Hematopoietic multipotent progenitor cell treated with erythropoietin and hydrocortisone succinate and interleukin-3 and kit ligand, for 4 days (in vitro differentiated cells): Measurements from ENCODE around the gene ACVR1.

ENCODE experiments used
- DNase-seq: peaks from one replicate; pipeline ENCODE4 v3.0.0-alpha.2; 2015

Gene ACVR1

DNA sequence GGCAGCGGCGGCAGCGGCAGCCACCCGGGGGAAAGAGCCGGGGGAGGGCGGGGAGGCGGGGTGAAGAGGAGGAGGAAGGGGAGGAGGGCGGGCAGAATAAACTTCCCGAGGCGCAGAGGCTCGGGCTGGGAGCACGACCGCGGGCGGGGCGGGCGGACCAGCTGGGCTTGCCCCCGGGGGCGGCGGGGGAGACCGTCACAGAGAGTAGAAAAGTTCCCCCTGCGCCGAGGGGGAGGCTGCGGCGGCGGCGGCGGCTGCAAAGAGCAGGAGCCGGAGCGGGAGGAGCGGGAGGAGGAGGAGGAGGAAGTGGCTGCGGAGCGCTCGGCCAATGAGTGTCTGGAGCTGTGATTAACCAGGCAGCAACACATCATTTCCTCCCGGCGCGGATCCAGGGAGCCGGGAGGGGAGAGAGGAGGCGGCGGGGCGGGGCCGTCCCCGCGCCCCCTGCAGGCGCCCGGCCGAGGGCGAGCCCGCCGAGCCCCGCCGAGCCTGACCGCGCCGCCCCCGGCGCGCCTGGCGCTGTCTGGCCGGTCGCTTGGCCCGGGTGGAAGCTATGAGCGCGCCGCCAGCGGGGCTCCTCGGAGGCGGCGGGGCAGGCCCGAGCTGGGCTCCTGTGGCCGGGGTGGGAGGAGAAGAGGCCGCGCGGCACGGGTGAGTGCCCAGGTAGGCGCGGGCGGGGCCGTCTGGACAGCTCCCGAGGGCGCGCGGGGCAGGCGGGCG is at the start of gene ACVR1:
Gene ACVR1, minus strand, starts transcription at position 265 of the 720 bp plus-strand sequence. CDS start 76,837 bp downstream, outside the sequence.
- DNase-seq, result peak; percentile 98

DNA sequence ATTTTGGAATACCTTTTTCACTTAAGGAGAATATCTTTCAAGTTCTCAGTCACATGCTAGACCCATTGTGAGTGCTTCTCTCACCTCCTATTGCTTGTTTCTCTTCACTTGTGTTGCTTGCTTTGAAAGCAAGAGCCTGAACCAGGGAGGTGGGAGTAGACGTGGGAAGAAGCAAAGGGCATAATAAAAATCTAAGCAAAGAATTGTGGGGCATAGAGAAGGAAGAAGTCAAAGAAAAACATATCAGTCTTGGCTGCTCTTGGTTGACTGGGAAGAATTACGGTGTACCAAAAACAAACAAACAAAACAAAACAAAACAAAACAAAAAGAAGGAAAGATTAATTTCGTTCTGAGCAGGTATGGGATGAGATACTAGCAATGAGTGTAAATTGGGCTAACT is 48.9 kb upstream of the ACVR1 start:
- DNase-seq, result no peak

DNA sequence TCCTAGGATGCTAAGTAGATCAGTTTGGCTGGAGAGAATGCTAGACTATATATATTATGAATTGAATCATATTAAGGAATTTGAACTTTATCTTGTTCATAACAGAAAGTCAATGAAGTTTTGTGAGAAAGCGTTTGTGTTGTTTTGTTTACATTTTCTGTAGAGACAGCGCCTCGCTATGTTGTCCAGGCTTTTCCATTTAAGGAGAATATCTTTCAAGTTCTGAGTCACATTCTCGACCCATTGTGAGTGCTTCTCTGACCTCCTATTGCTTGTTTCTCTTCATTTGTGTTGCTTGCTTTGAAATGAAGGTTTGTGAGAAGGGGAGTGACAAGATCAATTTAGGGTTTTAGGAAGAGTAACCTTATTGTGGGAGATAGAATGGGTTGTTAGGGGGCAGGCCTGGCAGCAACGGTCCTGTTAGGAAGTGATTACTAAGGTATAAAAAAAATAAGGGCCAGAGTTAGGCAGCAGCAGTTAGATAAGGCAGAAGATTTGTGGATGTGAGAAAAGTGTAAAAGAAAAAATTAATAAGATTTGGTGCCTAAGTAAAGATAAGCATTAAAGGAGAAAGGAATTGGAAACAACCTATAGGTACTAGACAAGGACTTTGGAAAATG is 47.6 kb upstream of the ACVR1 start:
- DNase-seq, result peak; percentile 51

DNA sequence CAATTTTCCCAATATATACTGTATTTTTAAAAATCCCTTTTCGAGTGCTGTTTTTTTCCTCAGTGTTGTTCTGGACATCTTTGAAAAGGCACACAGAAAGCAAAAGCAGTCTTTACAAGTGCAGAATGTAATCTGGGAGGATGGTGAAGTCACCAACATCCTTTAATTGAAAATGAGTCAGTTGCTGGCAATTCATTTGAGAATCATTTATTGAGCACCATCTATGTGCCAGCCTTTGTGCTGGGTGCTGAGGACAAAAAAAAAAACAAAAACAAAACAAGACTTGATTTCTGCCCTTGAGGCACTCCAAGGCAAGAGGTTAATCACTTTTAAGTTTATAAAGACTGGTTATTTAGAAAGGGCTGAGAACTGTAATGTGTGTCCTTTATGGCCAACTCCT is 46.7 kb upstream of the ACVR1 start:
- DNase-seq, result no peak

DNA sequence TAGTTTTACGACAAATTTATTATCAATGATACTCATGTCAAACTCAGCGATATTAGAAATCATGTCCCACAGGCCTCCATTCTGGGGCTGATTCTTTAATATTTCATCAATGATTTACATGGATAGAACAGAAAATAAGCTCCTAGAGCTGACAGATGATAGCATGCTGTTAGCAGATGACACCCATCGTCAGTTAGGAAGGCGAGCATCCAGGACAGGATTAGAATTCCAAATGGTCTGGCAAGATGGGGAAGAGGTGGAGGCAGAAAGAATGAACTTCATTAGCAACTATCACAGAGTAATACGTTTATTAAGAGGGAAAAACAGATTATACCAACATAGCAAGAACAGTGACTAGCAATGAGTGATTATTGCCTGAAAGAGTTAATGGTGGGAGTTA is 46.2 kb upstream of the ACVR1 start:
- no peak for DNase-seq

DNA sequence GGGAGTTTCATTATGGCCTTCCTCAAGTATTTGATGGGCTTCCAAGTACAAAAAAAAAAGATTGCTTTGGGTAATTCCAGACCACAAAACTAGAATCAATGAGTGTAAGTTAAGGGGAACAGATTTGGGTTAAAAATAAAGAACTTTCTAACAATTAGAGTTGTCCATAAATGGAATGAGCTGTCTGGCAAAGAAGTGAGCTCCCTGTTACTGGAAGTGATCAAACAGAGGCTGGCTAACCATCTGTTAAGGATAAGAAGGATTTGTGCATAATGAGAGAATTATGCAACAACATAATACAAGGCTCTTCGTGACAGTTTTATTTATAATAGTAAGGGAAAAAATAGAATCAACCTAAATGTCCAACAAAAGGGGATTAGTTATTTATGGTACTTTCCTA is 44.6 kb upstream of the ACVR1 start:
- no peak for DNase-seq

DNA sequence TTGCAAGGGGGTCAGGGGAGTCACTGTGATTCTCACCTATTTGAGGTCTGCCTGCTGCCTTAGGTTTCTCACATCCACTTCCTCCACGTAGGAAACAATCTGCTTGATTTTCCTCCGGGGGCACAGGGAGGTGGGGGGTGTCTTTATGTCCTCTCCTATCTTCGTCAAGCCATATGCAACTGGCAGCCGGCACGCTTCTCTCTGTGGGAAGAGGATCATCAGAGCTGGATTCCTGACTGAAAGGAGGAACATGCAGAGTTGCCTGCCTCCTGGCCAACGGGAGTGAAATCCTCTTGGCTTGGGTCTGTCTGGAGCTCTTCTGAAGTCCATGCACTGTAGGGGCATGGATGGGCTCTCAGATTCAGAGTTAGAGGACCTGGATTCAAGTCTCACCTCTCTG is 43.1 kb upstream of the ACVR1 start:
- no peak for DNase-seq

DNA sequence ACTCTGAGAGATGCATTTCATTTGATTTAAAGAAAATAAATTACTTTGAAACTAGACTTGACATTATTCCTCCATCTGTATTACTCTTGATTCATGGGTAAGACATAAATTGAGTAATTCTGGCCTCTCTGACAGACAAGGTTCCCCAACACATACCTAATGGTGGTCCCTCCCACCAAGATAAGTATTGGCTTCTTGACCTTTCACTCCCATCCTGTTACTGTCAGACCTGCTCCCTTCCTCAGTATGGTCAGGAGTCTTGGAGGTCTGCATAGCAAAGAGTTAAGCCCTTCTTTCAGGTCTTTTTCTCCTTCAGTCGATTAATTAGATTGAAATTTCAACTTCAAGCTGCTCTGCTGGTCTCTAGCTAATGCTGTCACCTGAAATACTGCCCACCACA is 42.2 kb upstream of the ACVR1 start:
- DNase-seq, result no peak

DNA sequence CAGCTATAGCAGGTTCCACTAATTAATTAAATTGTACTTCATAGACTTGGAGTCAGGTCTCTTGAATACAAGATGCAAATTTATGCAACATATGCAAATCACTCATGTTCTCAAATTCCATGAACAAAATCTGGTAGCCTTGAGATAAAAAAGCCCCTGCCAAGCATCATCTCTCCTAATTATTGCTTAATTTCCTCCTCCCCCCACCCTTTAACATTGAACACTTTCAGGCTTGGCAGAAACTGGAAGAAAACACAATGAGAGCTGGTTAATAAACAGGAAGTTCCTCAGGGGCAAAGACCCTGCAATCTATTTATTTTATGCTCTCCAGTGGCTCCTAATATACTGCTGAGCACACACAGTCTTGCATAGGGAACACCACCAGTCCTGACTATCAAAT is 35.6 kb upstream of the ACVR1 start:
- peak; percentile 37 for DNase-seq

DNA sequence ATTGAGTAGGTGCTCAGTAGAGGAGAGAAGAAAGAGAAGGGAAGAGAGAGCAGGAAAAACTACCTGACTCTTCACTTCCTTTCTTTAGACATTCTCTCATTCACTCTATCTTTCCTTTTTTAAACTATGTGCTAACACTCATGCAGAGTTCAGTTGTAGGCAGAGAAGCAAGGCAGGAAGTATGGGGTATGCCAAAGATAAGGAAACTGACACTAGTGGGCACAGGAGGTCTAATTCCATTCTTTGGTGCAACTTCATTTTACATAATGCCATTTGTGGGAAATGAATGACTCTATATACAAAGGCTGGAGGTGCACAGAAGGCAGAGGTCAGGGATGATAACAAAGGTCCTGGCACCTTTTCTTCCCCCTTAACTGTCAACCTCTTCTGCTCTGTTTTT is 35.1 kb upstream of the ACVR1 start:
- DNase-seq, result peak; percentile 73

DNA sequence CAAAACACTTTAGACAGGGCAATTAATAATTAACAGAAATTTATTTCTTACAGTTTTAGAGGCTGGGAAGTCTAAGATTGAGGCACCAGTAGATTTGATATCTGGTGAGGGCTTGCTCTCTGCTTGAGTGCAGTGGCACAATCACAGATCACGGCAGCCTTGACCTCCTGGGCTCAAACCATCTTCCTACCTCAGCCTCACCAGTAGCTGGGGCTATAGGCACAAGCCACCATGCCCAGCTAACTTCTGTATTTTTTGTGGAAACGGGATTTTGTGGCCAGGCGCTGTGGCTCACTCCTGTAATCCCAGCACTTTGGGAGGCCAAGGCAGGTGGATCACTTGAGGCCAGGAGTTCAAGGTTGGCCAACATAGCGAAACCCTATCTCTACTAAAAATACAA is 29.0 kb upstream of the ACVR1 start:
- DNase-seq, result no peak

DNA sequence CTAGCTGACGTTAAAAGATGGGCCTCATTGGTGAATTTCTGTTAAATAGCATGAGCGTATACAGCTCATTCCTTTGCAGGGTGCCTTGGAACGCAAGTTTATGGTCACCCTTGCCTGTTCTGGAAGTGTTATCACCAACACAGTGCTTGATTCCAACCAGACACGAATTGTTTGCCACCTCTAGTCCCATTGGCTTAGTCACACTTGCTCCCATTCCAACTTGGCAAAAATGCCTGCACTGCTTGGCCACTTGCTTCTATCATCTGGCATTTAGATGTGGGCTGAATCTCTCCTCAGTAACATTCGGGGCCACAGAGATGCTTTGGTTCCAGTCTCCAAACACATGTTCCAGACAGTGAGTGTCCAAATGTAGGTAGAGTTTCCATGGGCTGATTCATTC is 27.5 kb upstream of the ACVR1 start:
- no peak for DNase-seq

DNA sequence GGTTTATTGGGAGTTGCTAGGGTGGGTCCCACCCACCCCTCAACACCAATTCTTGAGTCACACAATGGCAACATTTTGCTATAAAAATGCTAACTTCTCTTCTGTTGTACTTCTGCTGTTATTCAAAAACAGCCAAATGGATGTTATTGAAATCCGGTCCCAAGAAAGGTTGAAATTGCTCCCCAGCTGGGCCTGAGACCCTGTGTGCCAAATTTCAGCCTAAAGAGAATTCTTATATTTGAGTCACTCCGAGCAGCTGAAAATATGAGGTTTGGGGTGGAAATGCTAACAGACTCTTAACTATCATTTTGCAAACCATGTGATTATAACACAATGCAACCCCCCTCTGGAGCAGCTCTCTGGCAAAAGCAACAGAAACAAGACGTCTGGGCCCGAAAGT is 27.0 kb upstream of the ACVR1 start:
- DNase-seq, result no peak

DNA sequence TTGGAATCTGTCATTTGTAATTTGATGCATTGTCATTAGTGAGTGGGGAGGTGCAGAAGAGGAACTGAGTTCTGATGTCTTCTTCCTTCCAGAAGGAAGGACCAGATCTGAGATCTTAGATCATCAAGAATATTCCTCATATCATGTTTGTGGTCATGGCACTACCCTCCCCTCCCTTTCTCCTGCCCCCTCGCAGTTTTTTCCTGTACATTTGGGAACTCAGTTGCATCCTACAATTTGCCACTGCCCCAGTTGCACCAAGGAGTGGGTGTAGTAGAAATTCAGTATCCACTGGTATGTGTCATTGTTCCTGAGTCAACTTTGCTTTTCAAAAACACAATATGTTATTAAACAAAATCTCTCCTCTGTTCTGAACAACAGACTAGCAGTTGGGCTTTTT is 26.6 kb upstream of the ACVR1 start:
- DNase-seq, result no peak

DNA sequence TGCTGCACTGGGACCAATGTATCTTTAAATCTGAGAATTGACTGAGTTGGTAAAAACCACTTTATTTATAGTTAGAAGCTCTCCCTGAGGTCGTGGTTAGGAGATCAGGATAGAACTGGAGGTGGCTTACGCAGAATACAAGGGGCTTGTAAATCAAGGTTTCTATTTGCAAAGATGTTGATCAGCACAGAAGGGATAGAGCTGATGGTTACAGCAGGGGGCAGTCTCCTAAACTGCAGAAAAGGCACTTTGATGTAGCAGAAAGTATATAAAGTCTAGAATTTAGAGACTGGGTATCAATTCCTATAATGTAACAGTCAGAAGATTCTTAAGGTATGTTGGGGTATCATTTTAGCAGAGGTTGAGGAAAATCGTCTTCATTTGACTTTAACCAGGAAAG is 25.2 kb upstream of the ACVR1 start:
- peak; percentile 48 for DNase-seq

DNA sequence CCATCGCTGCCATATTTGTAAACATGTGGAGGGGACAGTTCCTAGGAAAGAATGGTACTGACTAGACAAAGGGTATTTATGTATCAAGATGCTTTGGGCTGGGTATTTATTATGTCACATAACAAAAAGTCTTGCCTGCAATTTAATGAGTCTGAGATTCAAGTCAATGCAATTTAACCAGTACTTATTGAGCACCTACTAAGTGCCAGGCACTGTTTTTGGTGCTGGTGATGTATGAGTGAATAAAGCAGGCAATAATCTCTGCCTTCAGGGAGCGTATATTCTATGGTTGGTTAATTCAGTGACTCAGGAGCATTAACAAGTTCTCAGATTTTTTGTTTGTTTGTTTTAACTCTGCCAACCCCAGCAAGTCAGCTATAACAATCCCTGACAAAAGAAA is 24.6 kb upstream of the ACVR1 start:
- DNase-seq, result no peak

DNA sequence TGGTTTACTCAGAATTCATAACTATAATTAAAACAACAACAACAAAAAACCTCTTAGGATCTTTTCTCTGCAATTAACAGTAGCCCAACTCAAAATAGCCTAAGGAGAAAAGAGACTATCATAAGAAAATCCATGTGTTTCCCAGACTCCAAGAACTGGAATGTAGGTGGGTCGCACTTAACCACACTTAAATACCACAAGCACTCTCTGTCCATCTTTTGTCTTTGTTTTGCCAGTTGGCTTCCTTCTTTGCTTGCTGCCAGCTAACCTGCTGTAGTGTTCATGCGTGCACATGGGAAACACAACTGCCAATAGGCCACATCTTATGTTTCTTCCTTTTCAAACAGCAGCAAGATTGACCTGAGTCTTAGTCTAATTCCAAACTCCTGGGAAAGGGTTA is 24.1 kb upstream of the ACVR1 start:
- DNase-seq, result no peak

DNA sequence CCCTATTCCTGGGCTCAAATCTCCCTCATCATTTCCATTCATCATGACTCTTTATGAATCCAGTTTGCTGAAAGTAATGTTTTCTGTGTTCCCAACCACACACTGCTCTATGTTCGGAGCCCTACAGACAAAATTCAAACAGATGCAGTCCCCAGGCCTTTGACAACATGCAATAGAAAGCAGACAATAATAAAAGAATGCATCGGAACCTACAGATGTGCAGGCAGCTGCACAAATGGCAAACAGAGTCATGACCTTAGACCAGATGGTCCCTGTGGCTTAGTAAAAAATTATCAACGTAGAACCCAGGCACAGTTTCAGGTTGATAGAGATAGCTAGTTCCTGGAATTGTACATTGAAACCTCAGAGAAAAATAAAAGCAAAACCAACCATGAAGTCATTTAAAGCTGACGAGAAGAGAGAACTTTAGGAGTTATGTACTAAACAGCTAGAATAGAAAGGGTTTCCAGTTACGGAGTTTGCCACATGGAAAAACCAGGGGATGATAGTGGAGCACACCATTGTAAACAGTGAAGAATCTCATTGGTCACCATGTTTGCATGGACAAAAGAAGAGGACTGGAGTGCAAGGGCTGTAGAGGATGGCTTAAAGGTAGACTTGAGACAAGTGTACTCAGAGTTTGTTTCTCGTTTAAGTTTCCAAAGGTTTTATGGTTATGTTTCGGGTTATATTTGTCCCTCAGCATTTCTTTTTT is 23.2 kb upstream of the ACVR1 start:
- DNase-seq, result peak; percentile 57

DNA sequence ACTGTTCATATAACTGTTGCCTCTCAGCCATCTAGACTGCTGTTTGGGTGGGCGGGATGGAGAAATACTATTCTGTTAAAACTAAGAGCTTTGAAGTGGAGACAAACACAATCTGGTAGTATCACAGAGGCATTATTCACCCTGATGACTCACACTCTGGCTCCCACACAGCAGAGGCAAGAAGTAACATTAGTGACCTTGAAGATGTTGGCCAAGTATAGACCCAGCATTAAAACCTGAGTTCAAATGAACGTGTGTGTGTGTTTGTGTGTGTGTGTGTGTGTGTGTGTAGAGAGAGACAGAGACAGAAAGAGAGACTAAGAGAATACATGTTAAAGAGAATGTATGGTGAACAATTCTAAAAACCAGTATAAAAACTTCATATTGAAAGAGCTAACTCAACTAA is 22.5 kb upstream of the ACVR1 start:
- DNase-seq, result peak; percentile 53

DNA sequence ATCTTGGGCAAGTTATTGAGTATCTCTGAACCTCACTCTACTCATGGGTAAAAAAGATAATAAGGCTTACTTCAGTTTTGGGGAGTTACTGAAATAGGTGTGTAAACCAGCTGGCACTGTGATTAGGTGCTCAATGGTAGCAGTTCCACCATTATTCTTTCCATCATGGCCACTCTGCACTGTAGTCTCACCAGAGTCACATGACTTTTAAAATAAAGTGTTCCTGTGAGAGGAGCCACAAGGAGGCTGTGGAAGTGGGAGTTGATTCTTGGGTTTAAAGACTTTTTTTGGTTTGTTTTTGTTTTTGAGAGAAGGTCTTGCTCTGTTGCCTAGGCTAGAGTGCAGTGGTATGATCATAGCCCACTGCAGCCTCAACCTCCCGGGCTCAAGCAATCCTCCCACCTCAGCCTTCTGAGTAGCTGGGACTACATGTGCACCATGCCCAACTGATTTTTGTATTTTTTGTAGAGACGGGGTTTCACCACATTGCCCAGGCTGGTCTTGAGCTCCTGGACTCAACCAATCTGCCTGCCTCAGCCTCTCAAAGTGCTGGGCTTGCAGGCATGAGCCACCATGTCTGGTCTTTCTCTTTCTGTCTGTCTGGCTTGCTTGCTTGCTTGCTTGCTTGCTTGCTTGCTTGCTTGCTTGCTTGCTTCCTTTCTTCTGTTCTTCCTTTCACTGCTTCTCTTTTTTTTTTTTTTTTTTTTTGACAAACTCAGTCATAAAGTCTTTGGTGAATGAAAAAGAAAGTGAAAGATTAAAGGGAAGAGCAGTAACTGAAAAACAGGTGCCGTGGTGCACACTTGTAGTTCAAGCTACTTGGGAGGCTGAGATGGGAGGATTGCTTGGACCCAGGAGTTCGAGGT is 21.2 kb upstream of the ACVR1 start:
- DNase-seq, result peak; percentile 49

DNA sequence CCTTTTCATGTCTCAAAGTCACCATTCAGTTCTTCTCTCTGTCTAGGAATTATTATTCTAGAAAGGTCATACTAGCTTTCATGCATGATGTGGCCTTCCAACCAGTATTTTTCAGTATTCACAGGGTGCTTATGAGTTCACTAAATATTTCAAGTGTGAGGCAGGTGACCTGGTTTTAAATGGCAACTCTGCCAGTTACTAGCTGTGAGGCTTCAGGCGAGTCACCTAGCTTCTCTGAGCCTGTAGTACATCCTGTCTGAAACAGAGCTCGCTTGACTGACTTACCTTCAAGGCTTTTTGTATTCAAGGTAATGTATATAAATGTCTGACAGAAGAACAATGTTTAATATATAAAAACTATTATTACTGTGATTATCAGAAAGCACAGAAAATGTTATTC is 19.4 kb upstream of the ACVR1 start:
- no peak for DNase-seq

DNA sequence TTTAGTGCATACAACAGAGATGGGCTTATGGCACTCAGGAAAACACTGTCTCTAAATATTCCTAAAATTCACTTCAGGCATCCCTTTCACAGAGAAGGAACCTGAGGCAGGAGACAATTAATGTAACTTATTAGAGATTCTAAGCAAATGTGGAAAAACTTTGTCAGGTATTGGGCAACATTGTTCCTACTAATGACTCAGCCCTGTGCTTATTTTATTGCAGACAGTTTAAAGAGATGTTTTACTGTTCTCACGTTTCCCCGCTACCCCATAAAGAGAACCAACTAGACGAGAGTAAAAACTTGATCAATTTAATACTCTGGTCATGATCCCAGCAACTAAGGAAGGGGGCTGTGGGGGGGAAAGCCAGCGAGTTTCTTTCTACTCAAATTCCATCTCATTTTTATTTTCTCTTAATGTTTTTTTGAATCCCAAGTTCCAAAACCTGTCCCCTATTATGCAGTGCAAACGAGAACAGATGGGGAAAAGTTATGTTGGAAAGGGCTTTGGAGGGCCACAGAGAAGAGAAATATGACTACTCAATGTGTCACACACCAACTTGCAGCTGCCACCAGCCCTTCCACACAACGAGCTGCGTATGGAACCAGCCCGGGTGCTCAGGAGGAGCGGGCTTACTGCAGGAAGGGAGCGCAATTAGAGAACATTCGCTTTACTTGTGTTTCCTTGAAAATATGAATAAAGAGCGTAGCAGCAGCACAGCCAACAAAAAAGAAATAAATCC is 18.7 kb upstream of the ACVR1 start:
- no peak for DNase-seq

DNA sequence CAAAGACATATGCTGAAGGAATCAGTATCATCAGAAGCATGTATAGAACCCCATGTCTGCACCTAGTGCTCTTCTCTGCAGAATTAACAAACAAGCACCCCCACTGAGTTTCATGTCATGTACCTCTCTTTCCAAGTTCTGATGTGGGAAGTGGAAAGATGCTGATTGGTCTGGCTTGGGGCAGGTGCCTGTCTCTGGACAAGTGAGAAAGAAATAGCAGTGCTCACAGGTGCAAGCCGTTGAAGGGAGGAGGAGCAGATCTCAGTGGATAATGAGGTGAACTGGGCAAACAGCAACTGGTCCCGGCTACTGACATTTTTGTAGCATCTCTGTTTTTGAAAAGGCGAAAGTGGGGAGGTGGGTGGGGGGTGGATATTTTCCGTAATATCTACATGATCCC is 17.5 kb upstream of the ACVR1 start:
- no peak for DNase-seq
